CD14-positive monocyte (primary cell): ENCODE results near the gene OSBPL8. TPM values are rescaled to one million over a fixed set of nuclear protein-coding genes. Genes with fewer than 3 reads are reported as not detected.

ENCODE experiments used
- DNase-seq, 3 donors: peaks; one replicate each; pipeline ENCODE4 v3.0.0-alpha.2; 2011 to 2022
- H2AFZ ChIP-seq: 2 replicates; pipeline ENCODE4 v1.6.0; 2012; ENCODE audit warnings: mild to moderate bottlenecking, low read depth, low read length, inconsistent platforms; ENCODE audit not compliant: insufficient read depth, poor library complexity, severe bottlenecking
- H3K27ac ChIP-seq, 2 donors: 1 replicate in 1 of 2; 2 replicates in 1 of 2; pipeline ENCODE4 v1.5.1; 2012 to 2013; ENCODE audit warnings: low read length in 2 of 2, control low read depth in 1 of 2, inconsistent platforms in 1 of 2, low read depth in 1 of 2, mild to moderate bottlenecking in 1 of 2
- H3K27me3 ChIP-seq, 2 donors: one replicate each; pipeline versions ENCODE4 v1.6.0 to v1.6.1; 2011 to 2013; ENCODE audit warnings: low read length in 2 of 2; ENCODE audit not compliant: control insufficient read depth in 2 of 2, insufficient read depth in 2 of 2
- H3K36me3 ChIP-seq, 2 donors: replicated peaks in 1 of 2; 1 replicate in 1 of 2; 2 replicates in 1 of 2; pipeline versions ENCODE4 v1.5.1 to v1.6.1; 2012 to 2013; ENCODE audit warnings: low read length in 2 of 2, control low read depth in 1 of 2, inconsistent platforms in 1 of 2, mild to moderate bottlenecking in 1 of 2; ENCODE audit not compliant: insufficient read depth in 2 of 2, control insufficient read depth in 1 of 2
- H3K4me1 ChIP-seq, 2 donors: 1 replicate in 1 of 2; 2 replicates in 1 of 2; pipeline versions ENCODE4 v1.5.1 to v1.6.1; 2012 to 2013; ENCODE audit warnings: low read length in 2 of 2, control low read depth in 1 of 2, inconsistent platforms in 1 of 2, mild to moderate bottlenecking in 1 of 2, moderate library complexity in 1 of 2; ENCODE audit not compliant: insufficient read depth in 2 of 2, control insufficient read depth in 1 of 2
- H3K4me2 ChIP-seq: replicated peaks from 2 replicates; pipeline ENCODE3; 2012; ENCODE audit warnings: low read length, moderate library complexity, mild to moderate bottlenecking; ENCODE audit not compliant: poor library complexity, severe bottlenecking; ENCODE audit errors: extremely low read depth
- H3K4me3 ChIP-seq, 3 experiments: fragments of 200-600 bp in 1 of 3; sonication (generic) in 1 of 3; replicated peaks in 1 of 3; 1 replicate in 2 of 3; 2 replicates in 1 of 3; pipeline ENCODE4 v1.5.1; 2011 to 2013; ENCODE audit warnings: low read length in 3 of 3, mild to moderate bottlenecking in 3 of 3, control low read depth in 2 of 3, low read depth in 2 of 3, inconsistent platforms in 1 of 3, moderate library complexity in 1 of 3
- H3K79me2 ChIP-seq: 2 replicates; pipeline ENCODE4 v1.6.0; 2012; ENCODE audit warnings: mild to moderate bottlenecking, control low read depth, inconsistent platforms, low read length, moderate library complexity; ENCODE audit not compliant: insufficient read depth
- H3K9ac ChIP-seq: 2 replicates; pipeline ENCODE4 v1.6.0; 2017; ENCODE audit warnings: low read length, mild to moderate bottlenecking; ENCODE audit not compliant: insufficient read depth, poor library complexity, severe bottlenecking
- H3K9me3 ChIP-seq, 2 donors: replicated peaks in 1 of 2; 1 replicate in 1 of 2; 2 replicates in 1 of 2; pipeline versions ENCODE4 v1.5.1 to v1.6.1; 2012 to 2013; ENCODE audit warnings: low read length in 2 of 2, control low read depth in 1 of 2; ENCODE audit not compliant: control insufficient read depth in 1 of 2, insufficient read depth in 1 of 2
- H4K20me1 ChIP-seq: 2 replicates; pipeline ENCODE4 v1.6.0; 2012; ENCODE audit warnings: mild to moderate bottlenecking, low read length, control low read depth, moderate library complexity; ENCODE audit not compliant: insufficient read depth
- H3K27ac Mint-ChIP-seq, 7 donors: one replicate each; pipeline ENCODE4 v1.8.0; 2020; ENCODE audit warnings: mild to moderate bottlenecking in 7 of 7, mixed read lengths in 7 of 7, moderate library complexity in 6 of 7, inconsistent platforms in 2 of 7
- H3K27me3 Mint-ChIP-seq, 3 donors: one replicate each; pipeline ENCODE4 v1.8.0; 2021 to 2022; ENCODE audit warnings: low read depth in 3 of 3, mild to moderate bottlenecking in 3 of 3, mixed read lengths in 3 of 3, moderate library complexity in 3 of 3, inconsistent platforms in 1 of 3
- H3K36me3 Mint-ChIP-seq, 2 donors: one replicate each; pipeline ENCODE4 v1.8.0; 2020; ENCODE audit warnings: mixed read lengths in 2 of 2, inconsistent platforms in 1 of 2, mild to moderate bottlenecking in 1 of 2
- H3K4me1 Mint-ChIP-seq: one replicate; pipeline ENCODE4 v1.8.0; 2020; ENCODE audit warnings: mild to moderate bottlenecking, mixed read lengths
- H3K4me3 Mint-ChIP-seq, 2 donors: one replicate each; pipeline ENCODE4 v1.8.0; 2020; ENCODE audit warnings: mild to moderate bottlenecking in 2 of 2, mixed read lengths in 2 of 2, moderate library complexity in 1 of 2
- H3K9me3 Mint-ChIP-seq, 7 donors: one replicate each; pipeline ENCODE4 v1.8.0; 2020 to 2022; ENCODE audit warnings: mixed read lengths in 7 of 7, mild to moderate bottlenecking in 6 of 7, moderate library complexity in 6 of 7, inconsistent platforms in 2 of 7
- WGBS: methylation state at CpG from one replicate; pipeline ENCODE4 v1.1.5; 2013; ENCODE audit warnings: missing lambda C conversion rate; ENCODE audit not compliant: insufficient coverage; 5-methylcytosine and 5-hydroxymethylcytosine counted together
- intact Hi-C, 2 donors: fragments of 100-400 bp; cut with micrococcal nuclease; formaldehyde crosslinking; loops; one replicate each; pipeline versions ENCODE4 v1.15.0 to v1.15.1; 2023
- polyA plus RNA-seq, 3 donors: library from polyadenylated mRNA; depleted of rRNA in 1 of 3; unstranded in 2 of 3; stranded (reverse) in 1 of 3; fragments of 300-500 nt in 2 of 3; fragments of >200 nt in 1 of 3; fragmentation: Illumina TruSeq in 2 of 3; gene quantifications; 1 replicate in 2 of 3; 2 replicates in 1 of 3; pipeline ENCODE4 v1.2.3, GENCODE V29; 2012 to 2021
- TF ChIP-seq, protein P1 (sequence below): fragments of 200-600 bp; IDR thresholded peaks from one replicate; pipeline ENCODE4 v1.8.0; 2022; ENCODE audit warnings: antibody characterized with exemption, mild to moderate bottlenecking

Gene OSBPL8
- polyA plus RNA-seq, 3 donors: 25.3 to 167 (median 147) TPM

DNA sequence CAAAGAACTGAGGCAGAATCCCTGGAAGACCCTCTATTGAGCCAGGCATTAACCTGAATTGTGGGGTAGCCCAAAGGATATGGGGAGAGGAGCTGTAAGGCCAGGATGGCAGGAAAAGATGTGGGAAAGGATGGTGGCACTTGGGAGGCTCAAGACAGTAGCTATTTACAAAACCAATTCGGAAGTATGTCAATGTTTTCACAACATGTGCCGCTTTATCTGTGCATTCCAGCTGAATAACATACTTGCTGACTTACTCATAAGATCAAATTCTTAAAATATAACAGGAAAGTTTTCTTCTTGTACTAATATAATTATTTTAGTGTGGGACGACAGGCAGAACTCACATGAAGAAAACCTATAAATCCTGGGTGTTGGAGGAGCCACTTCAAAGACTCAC, 222.0 kb downstream of the OSBPL8 start:
- H3K36me3 Mint-ChIP-seq: no peaks in the 10 kb centered on the region
- peaks cover 0 to 6% (median 0%) of the 10 kb centered on the region in 7 donors for H3K9me3 Mint-ChIP-seq
- no CpG with 5 or more reads among the region's 3 CpGs for WGBS
- no peak overlapping the region for H3K4me3 Mint-ChIP-seq
- DNase-seq: no peak
- TF ChIP-seq, protein P1, sequence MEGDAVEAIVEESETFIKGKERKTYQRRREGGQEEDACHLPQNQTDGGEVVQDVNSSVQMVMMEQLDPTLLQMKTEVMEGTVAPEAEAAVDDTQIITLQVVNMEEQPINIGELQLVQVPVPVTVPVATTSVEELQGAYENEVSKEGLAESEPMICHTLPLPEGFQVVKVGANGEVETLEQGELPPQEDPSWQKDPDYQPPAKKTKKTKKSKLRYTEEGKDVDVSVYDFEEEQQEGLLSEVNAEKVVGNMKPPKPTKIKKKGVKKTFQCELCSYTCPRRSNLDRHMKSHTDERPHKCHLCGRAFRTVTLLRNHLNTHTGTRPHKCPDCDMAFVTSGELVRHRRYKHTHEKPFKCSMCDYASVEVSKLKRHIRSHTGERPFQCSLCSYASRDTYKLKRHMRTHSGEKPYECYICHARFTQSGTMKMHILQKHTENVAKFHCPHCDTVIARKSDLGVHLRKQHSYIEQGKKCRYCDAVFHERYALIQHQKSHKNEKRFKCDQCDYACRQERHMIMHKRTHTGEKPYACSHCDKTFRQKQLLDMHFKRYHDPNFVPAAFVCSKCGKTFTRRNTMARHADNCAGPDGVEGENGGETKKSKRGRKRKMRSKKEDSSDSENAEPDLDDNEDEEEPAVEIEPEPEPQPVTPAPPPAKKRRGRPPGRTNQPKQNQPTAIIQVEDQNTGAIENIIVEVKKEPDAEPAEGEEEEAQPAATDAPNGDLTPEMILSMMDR: no peak
- H3K27ac Mint-ChIP-seq: peak overlapping the region in 1 of 7 donors; percentile 81
- Histone ChIP-seq H4K20me1 (no peaks in the 10 kb centered on the region), H3K36me3 (no peaks in the 10 kb centered on the region), H3K27ac (no peak overlapping the region), H3K27me3 (no peaks in the 10 kb centered on the region), H3K9ac (no peak overlapping the region), H3K4me3 (no peak overlapping the region), H2AFZ (no peak overlapping the region), H3K4me1 (no peaks in the 10 kb centered on the region), H3K4me2 (no peak overlapping the region), H3K79me2 (no peaks in the 10 kb centered on the region), H3K9me3 (no peaks in the 10 kb centered on the region)
- H3K27me3 Mint-ChIP-seq: peaks cover 0 to 5% (median 4%) of the 10 kb centered on the region in 3 donors
- H3K4me1 Mint-ChIP-seq: peaks cover 11% of the 10 kb centered on the region
- intact Hi-C loops: no loop called here

DNA sequence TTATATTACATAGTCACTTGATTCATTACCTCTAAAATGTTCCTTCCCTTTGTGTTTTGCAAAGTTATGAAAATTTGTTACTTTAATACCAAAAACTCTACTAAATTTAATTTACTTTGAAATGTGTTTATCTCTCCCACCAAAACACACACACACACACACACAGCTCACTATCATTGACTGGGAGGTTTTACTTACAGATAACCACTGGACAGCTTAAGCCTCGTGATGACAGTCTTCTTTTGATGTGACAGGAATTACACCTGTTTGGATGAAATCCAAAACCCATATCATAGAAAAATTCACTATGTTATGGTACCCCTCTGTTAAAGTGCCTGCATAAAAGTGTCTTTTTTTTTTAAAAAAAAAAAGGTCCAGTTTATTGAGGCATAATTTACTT, 227.0 kb downstream of the OSBPL8 start:
- Histone ChIP-seq H3K9me3 (no peaks in the 10 kb centered on the region), H3K9ac (no peak overlapping the region), H3K27me3 (no peaks in the 10 kb centered on the region), H3K4me1 (no peaks in the 10 kb centered on the region), H3K27ac (no peak overlapping the region), H3K4me2 (no peak overlapping the region), H2AFZ (no peak overlapping the region), H3K36me3 (no peaks in the 10 kb centered on the region), H4K20me1 (no peaks in the 10 kb centered on the region), H3K4me3 (no peak overlapping the region), H3K79me2 (no peaks in the 10 kb centered on the region)
- Mint-ChIP-seq H3K27me3 (peaks cover 2 to 4% (median 3%) of the 10 kb centered on the region in 3 donors), H3K9me3 (peaks cover 0 to 3% (median 0%) of the 10 kb centered on the region in 7 donors), H3K4me3 (no peak overlapping the region), H3K4me1 (no peaks in the 10 kb centered on the region), H3K36me3 (no peaks in the 10 kb centered on the region), H3K27ac (no peak overlapping the region)
- TF ChIP-seq, protein P1: no peak
- DNase-seq: no peak
- whole genome bisulfite sequencing: no CpG with 5 or more reads among the region's 1 CpG
- intact Hi-C loops: no loop called here
